OCI-LY7 (cell line): ENCODE data around the gene ERMAP. TPM values are rescaled to one million over a fixed set of nuclear protein-coding genes. Genes with fewer than 3 reads are reported as not detected.

ENCODE experiments used
- BruUV-seq: library from RNA; stranded (reverse); fragments of 400-500 nt; replicated peaks from 2 replicates; lab custom pipeline; 2021; lab: Mats Ljungman, UMichigan
- CTCF ChIA-PET: fragments of 300-600 bp; sonication (Branson Sonifier 250); formaldehyde crosslinking; loops from one replicate; lab custom pipeline; 2022; ENCODE audit warnings: antibody characterized with exemption; ENCODE audit not compliant: unreplicated experiment; lab: Charles Lee
- POLR2A ChIA-PET: fragments of 300-600 bp; sonication (Branson Sonifier 250); formaldehyde crosslinking; loops from one replicate; lab custom pipeline; 2022; ENCODE audit warnings: antibody characterized with exemption; lab: Charles Lee
- DNase-seq: peaks from one replicate; pipeline ENCODE4 v3.0.0-alpha.2; 2015; ENCODE audit warnings: low spot score
- H2AFZ ChIP-seq: fragments of 200-600 bp; sonication (generic), shearing (Covaris generic); 2 replicates; pipeline ENCODE4 v1.6.1; 2014; ENCODE audit warnings: mild to moderate bottlenecking, antibody characterized with exemption, low read length, moderate library complexity
- H3K27ac ChIP-seq: fragments of 200-600 bp; sonication (generic); 2 replicates; pipeline ENCODE4 v1.5.1; 2014; ENCODE audit warnings: mixed run types, low read depth, mild to moderate bottlenecking, moderate library complexity, low read length, inconsistent platforms; ENCODE audit not compliant: poor library complexity, severe bottlenecking
- H3K36me3 ChIP-seq: fragments of 200-600 bp; sonication (generic); 2 replicates; pipeline ENCODE4 v1.6.1; 2014; ENCODE audit warnings: mild to moderate bottlenecking, antibody characterized with exemption, low read length, moderate library complexity, mixed read lengths; ENCODE audit not compliant: insufficient read depth
- H3K4me1 ChIP-seq: fragments of 200-600 bp; sonication (generic); 2 replicates; pipeline ENCODE4 v1.5.1; 2014; ENCODE audit warnings: mild to moderate bottlenecking, low read length; ENCODE audit not compliant: insufficient read depth, poor library complexity, severe bottlenecking
- H3K4me2 ChIP-seq: fragments of 200-600 bp; sonication (generic); 2 replicates; pipeline ENCODE4 v1.6.1; 2014; ENCODE audit warnings: mild to moderate bottlenecking, low read length
- H3K4me3 ChIP-seq: fragments of 200-600 bp; sonication (generic); 2 replicates; pipeline ENCODE4 v1.5.1; 2014; ENCODE audit warnings: mild to moderate bottlenecking, low read depth, low read length; ENCODE audit not compliant: poor library complexity, severe bottlenecking
- H3K79me2 ChIP-seq: fragments of 200-600 bp; sonication (generic); 2 replicates; pipeline ENCODE4 v1.6.1; 2016; ENCODE audit warnings: low read depth, mild to moderate bottlenecking, low read length, moderate library complexity, mixed read lengths; ENCODE audit not compliant: insufficient read depth
- H3K9me2 ChIP-seq: fragments of 200-600 bp; sonication (generic); 2 replicates; pipeline ENCODE4 v1.6.1; 2016; ENCODE audit warnings: mild to moderate bottlenecking, low read length, mixed read lengths; ENCODE audit not compliant: insufficient read depth
- H3K9me3 ChIP-seq: fragments of 200-600 bp; sonication (generic); 2 replicates; pipeline ENCODE4 v1.6.1; 2014; ENCODE audit warnings: mild to moderate bottlenecking, mixed run types, low read length, mixed read lengths
- H4K20me1 ChIP-seq: fragments of 200-600 bp; sonication (generic); 2 replicates; pipeline ENCODE4 v1.6.1; 2014; ENCODE audit warnings: mild to moderate bottlenecking, antibody characterized with exemption, low read length, moderate library complexity, mixed read lengths; ENCODE audit not compliant: insufficient read depth
- CTCF ChIP-seq: fragments of 200-600 bp; sonication (generic); conservative IDR thresholded peaks from 2 replicates; pipeline ENCODE4 v1.5.1; 2014; ENCODE audit warnings: mild to moderate bottlenecking, antibody characterized with exemption, low read length, moderate library complexity, mixed read lengths
- EZH2phosphoT487 ChIP-seq: fragments of 200-600 bp; sonication (generic); IDR thresholded peaks from 2 replicates; pipeline ENCODE4 v1.6.1; 2018; ENCODE audit warnings: low read depth, borderline replicate concordance, mild to moderate bottlenecking, mixed run types, antibody characterized with exemption, low read length, moderate library complexity, mixed read lengths
- intact Hi-C: fragments of 100-400 bp; cut with micrococcal nuclease; formaldehyde crosslinking; loops from one replicate; pipeline ENCODE4 v1.10.0; 2022; ENCODE audit not compliant: unreplicated experiment
- total RNA-seq, 2 experiments: library from RNA; depleted of rRNA in 1 of 2; stranded (reverse); fragments of >200 nt in 1 of 2; shearing (Covaris generic) in 1 of 2; gene quantifications; 2 replicates each; pipeline ENCODE4 v1.2.3, GENCODE V29; 2014 to 2022

ERMAP gene
- total RNA-seq, 2 experiments from 2014 or later: 2.7 to 5.1 TPM

GRCh38 chr1:42860339-42861013 lies 43.6 kb downstream of the ERMAP start:
- DNase-seq: no peak
- TF ChIP-seq CTCF (peak; percentile 26; the same call in 1 of the 2 replicates), EZH2phosphoT487 (no peak)
- ChIA-PET CTCF (no interaction called here), POLR2A (interaction anchor here (0.6 kb wide), 1 partner anchor 1464 kb away, joined by 3 read pairs; no protein-coding TSS in a partner anchor)
- no peak overlapping the region for H3K4me3 ChIP-seq
- no peak overlapping the region for H3K4me2 ChIP-seq
- H3K36me3 ChIP-seq: no peaks in the 10 kb centered on the region
- H3K9me3 ChIP-seq: peaks cover 8% of the 10 kb centered on the region; the same call in 1 of the 2 replicates
- no peaks in the 10 kb centered on the region for H3K9me2 ChIP-seq
- BruUV-seq: no TSS peak
- no peak overlapping the region for H3K27ac ChIP-seq
- intact Hi-C loops: no loop called here
- H3K79me2 ChIP-seq: no peaks in the 10 kb centered on the region
- H3K4me1 ChIP-seq: no peaks in the 10 kb centered on the region
- H4K20me1 ChIP-seq: no peaks in the 10 kb centered on the region
- H2AFZ ChIP-seq: no peak overlapping the region

GRCh38 chr1:42861014-42861399 lies 44.1 kb downstream of the ERMAP start:
- DNase-seq: no peak

More at GRCh38 chr1:42861014-42861399, 44.1 kb downstream of the ERMAP start:
- no peaks in the 10 kb centered on the region for H3K4me1 ChIP-seq
- no peaks in the 10 kb centered on the region for H4K20me1 ChIP-seq
- H3K9me3 ChIP-seq: peaks cover 8% of the 10 kb centered on the region; the same call in 1 of the 2 replicates
- BruUV-seq: no TSS peak
- POLR2A ChIA-PET: no interaction called here
- H3K36me3 ChIP-seq: no peaks in the 10 kb centered on the region
- intact Hi-C loops: no loop called here
- no peak overlapping the region for H3K4me2 ChIP-seq
- H3K79me2 ChIP-seq: no peaks in the 10 kb centered on the region
- H3K9me2 ChIP-seq: no peaks in the 10 kb centered on the region
- H3K27ac ChIP-seq: no peak overlapping the region
- TF ChIP-seq CTCF (no peak), EZH2phosphoT487 (no peak)
- no peak overlapping the region for H2AFZ ChIP-seq
- H3K4me3 ChIP-seq: no peak overlapping the region
- CTCF ChIA-PET: no interaction called here
